HepG2 (cell line): Measurements from ENCODE around the gene KCNK7. TPM values are rescaled to one million over a fixed set of nuclear protein-coding genes. Genes with fewer than 3 reads are reported as not detected.

ENCODE experiments used
- FOXK2 ChIP-seq: fragments of 450-650 bp; IDR thresholded peaks from 2 replicates; pipeline ENCODE4 v1.6.1; 2016
- HDAC2 ChIP-seq: sonication (generic); formaldehyde crosslinking; IDR thresholded peaks from 2 replicates; pipeline ENCODE4 v1.4.0; 2020; ENCODE audit warnings: missing genetic modification reagents
- HNF4A ChIP-seq: sonication (generic); formaldehyde crosslinking; IDR thresholded peaks from 2 replicates; pipeline ENCODE4 v1.4.0; 2020; ENCODE audit warnings: missing genetic modification reagents
- MAFF ChIP-seq: IDR thresholded peaks from 2 replicates; pipeline ENCODE4 v1.6.1; 2011; ENCODE audit warnings: low read depth, low read length, improper control_type of control experiment
- MTA1 ChIP-seq: sonication (generic); formaldehyde crosslinking; IDR thresholded peaks from 2 replicates; pipeline ENCODE4 v1.4.0; 2020; ENCODE audit warnings: missing genetic modification reagents, mild to moderate bottlenecking, borderline replicate concordance
- NFE2L2 ChIP-seq: fragments of 150-350 bp; IDR thresholded peaks from 2 replicates; pipeline ENCODE4 v1.6.1; 2014; ENCODE audit warnings: low read length
- TBP ChIP-seq: sonication (generic); formaldehyde crosslinking; IDR thresholded peaks from 2 replicates; pipeline ENCODE4 v1.5.0; 2020; ENCODE audit warnings: missing genetic modification reagents
- ZBTB38 ChIP-seq: sonication (generic); formaldehyde crosslinking; IDR thresholded peaks from 2 replicates; pipeline ENCODE4 v1.5.1; 2020; ENCODE audit warnings: mild to moderate bottlenecking, missing genetic modification reagents
- ZKSCAN8 ChIP-seq: IDR thresholded peaks from 2 replicates; pipeline ENCODE4 v1.6.1; 2016; ENCODE audit warnings: borderline replicate concordance, missing genetic modification reagents, missing compliant biosample characterization
- ZNF432 ChIP-seq: sonication (generic); formaldehyde crosslinking; IDR thresholded peaks from 2 replicates; pipeline ENCODE4 v1.5.0; 2020; ENCODE audit warnings: missing genetic modification reagents, mild to moderate bottlenecking, borderline replicate concordance
- ZNF556 ChIP-seq: sonication (generic); formaldehyde crosslinking; IDR thresholded peaks from 2 replicates; pipeline ENCODE4 v1.4.0; 2020; ENCODE audit warnings: mild to moderate bottlenecking, missing genetic modification reagents, borderline replicate concordance
- ZNF614 ChIP-seq: IDR thresholded peaks from 2 replicates; pipeline ENCODE4 v1.6.1; 2018; ENCODE audit warnings: missing biosample characterization, missing genetic modification reagents, inconsistent platforms, borderline replicate concordance
- ZNF775 ChIP-seq: sonication (generic); formaldehyde crosslinking; IDR thresholded peaks from 2 replicates; pipeline ENCODE4 v1.4.0; 2020; ENCODE audit warnings: missing genetic modification reagents, mild to moderate bottlenecking, moderate library complexity, borderline replicate concordance
- ZNF839 ChIP-seq: sonication (generic); formaldehyde crosslinking; IDR thresholded peaks from 2 replicates; pipeline ENCODE4 v1.4.0; 2020; ENCODE audit warnings: missing genetic modification reagents, mild to moderate bottlenecking, borderline replicate concordance
- polyA plus RNA-seq, 8 experiments: library from polyadenylated mRNA; depleted of rRNA in 3 of 8; stranded (reverse) in 7 of 8; unstranded in 1 of 8; fragments of >200 nt; fragmentation: Illumina TruSeq in 4 of 8; extraction: Trizol in 4 of 8; gene quantifications; 2 replicates each; pipeline versions ENCODE4 v1.2.1 to v1.2.3, GENCODE V29; 2011 to 2016; ENCODE audit warnings: low read depth in 4 of 8, missing spikeins in 1 of 8, mixed read lengths in 1 of 8; ENCODE audit not compliant: insufficient read depth in 1 of 8
- total RNA-seq, 5 experiments: library from RNA; depleted of rRNA; stranded (reverse); fragments of >200 nt; fragmentation: Illumina TruSeq; extraction: Trizol; gene quantifications; 2 replicates each; pipeline ENCODE4 v1.2.3, GENCODE V29; 2016; ENCODE audit warnings: low read depth in 1 of 5
- TF ChIP-seq, protein P1 (sequence below): sonication (generic); formaldehyde crosslinking; IDR thresholded peaks from 2 replicates; pipeline ENCODE4 v1.8.1; 2023; ENCODE audit warnings: mild to moderate bottlenecking, missing genetic modification reagents
- TF ChIP-seq, protein P2 (sequence below), 2 experiments: sonication (generic) in 1 of 2; formaldehyde crosslinking in 1 of 2; IDR thresholded peaks; 2 replicates each; pipeline versions ENCODE4 v1.4.0 to v1.6.1; 2016 to 2020; ENCODE audit warnings: borderline replicate concordance in 1 of 2, low read depth in 1 of 2, mild to moderate bottlenecking in 1 of 2, missing genetic modification reagents in 1 of 2
- TF ChIP-seq, protein P3 (sequence below): sonication (generic); formaldehyde crosslinking; IDR thresholded peaks from 2 replicates; pipeline ENCODE4 v1.4.0; 2020; ENCODE audit warnings: mild to moderate bottlenecking, missing genetic modification reagents
- TF ChIP-seq, protein P4 (sequence below): IDR thresholded peaks from 2 replicates; pipeline ENCODE4 v1.6.1; 2016

KCNK7 gene
- total and polyA plus RNA-seq, 2 of the 13 experiments (the other 11 are each of a cell fraction or from before 2014, with no cell fraction given): 0.11 TPM; not detected in 1

DNA sequence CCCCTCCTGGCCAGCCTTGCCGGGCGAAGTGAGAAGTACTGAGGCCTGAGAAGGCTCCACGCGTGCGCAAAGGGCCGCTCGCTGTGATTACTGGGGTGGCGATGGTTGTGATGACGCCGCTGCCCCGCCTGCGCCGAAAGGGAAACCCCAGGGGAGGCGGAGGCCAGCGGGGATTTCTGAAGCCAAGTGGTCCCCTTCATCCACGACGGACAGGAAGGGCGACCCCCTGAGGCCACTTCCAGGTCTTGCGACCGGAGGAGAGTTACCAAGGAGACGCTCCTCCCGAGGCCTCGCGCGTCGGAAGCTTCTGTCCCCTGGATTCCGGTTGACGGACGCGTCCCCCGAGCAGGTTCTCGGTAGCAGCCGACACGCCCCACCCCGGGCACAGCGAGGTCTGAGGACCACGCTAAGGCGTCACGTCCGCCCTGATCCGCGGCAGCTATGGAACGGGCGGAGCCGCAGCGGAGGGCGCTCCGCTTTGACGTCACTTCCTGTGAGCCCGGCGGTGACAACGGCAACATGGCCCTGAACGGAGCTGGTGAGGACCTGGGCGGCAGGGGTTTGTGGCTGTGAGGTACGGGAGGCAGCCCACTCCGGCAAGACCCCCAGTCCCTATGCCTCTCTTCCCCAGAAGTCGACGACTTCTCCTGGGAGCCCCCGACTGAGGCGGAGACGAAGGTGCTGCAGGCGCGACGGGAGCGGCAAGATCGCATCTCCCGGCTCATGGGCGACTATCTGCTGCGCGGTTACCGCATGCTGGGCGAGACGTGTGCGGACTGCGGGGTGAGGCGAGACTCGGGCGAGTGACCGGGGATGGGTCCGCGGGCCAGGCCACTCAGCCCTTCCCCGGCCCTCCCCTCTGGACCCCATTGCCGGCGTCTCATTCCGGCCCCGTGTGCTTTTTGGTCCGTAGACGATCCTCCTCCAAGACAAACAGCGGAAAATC, 25.4 kb downstream of the KCNK7 start, which contains the start of gene ZNRD2 (continued):
- TF ChIP-seq, protein P1, sequence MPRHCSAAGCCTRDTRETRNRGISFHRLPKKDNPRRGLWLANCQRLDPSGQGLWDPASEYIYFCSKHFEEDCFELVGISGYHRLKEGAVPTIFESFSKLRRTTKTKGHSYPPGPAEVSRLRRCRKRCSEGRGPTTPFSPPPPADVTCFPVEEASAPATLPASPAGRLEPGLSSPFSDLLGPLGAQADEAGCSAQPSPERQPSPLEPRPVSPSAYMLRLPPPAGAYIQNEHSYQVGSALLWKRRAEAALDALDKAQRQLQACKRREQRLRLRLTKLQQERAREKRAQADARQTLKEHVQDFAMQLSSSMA: peak; percentile 87; the same call in 1 of the 2 replicates
- TF ChIP-seq, protein P2, sequence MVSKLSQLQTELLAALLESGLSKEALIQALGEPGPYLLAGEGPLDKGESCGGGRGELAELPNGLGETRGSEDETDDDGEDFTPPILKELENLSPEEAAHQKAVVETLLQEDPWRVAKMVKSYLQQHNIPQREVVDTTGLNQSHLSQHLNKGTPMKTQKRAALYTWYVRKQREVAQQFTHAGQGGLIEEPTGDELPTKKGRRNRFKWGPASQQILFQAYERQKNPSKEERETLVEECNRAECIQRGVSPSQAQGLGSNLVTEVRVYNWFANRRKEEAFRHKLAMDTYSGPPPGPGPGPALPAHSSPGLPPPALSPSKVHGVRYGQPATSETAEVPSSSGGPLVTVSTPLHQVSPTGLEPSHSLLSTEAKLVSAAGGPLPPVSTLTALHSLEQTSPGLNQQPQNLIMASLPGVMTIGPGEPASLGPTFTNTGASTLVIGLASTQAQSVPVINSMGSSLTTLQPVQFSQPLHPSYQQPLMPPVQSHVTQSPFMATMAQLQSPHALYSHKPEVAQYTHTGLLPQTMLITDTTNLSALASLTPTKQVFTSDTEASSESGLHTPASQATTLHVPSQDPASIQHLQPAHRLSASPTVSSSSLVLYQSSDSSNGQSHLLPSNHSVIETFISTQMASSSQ (IDR thresholded peaks at IDR 0.05; ENCODE audit: low read depth): no peak
- TF ChIP-seq, protein P2 (CRISPR knock-in tag; IDR thresholded peaks at IDR 0.05; ENCODE audit: borderline replicate concordance): peak; percentile 83; the same call in 1 of the 2 replicates
- TF ChIP-seq, protein P3, sequence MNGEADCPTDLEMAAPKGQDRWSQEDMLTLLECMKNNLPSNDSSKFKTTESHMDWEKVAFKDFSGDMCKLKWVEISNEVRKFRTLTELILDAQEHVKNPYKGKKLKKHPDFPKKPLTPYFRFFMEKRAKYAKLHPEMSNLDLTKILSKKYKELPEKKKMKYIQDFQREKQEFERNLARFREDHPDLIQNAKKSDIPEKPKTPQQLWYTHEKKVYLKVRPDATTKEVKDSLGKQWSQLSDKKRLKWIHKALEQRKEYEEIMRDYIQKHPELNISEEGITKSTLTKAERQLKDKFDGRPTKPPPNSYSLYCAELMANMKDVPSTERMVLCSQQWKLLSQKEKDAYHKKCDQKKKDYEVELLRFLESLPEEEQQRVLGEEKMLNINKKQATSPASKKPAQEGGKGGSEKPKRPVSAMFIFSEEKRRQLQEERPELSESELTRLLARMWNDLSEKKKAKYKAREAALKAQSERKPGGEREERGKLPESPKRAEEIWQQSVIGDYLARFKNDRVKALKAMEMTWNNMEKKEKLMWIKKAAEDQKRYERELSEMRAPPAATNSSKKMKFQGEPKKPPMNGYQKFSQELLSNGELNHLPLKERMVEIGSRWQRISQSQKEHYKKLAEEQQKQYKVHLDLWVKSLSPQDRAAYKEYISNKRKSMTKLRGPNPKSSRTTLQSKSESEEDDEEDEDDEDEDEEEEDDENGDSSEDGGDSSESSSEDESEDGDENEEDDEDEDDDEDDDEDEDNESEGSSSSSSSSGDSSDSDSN (CRISPR knock-in tag): peak; percentile 95
- TF ChIP-seq ZNF775 (no peak), FOXK2 (peak; percentile 95), ZNF556 (CRISPR knock-in tag) (peak; percentile 76; the same call in 1 of the 2 replicates), ZKSCAN8 (CRISPR knock-in tag) (peak; percentile 68; the same call in 1 of the 2 replicates), HNF4A (CRISPR knock-in tag) (no peak; the same call in none of the 2 replicates), MAFF (no peak), ZNF432 (no peak), HDAC2 (CRISPR knock-in tag) (peak; percentile 99), MTA1 (peak; percentile 89; the same call in 1 of the 2 replicates), TBP (no peak), ZBTB38 (CRISPR knock-in tag) (peak; percentile 73), NFE2L2 (no peak), ZNF614 (CRISPR knock-in tag) (peak; percentile 68), ZNF839 (CRISPR knock-in tag) (peak; percentile 79; the same call in 1 of the 2 replicates)
- TF ChIP-seq, protein P4, sequence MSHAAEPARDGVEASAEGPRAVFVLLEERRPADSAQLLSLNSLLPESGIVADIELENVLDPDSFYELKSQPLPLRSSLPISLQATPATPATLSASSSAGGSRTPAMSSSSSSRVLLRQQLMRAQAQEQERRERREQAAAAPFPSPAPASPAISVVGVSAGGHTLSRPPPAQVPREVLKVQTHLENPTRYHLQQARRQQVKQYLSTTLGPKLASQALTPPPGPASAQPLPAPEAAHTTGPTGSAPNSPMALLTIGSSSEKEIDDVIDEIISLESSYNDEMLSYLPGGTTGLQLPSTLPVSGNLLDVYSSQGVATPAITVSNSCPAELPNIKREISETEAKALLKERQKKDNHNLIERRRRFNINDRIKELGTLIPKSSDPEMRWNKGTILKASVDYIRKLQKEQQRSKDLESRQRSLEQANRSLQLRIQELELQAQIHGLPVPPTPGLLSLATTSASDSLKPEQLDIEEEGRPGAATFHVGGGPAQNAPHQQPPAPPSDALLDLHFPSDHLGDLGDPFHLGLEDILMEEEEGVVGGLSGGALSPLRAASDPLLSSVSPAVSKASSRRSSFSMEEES (CRISPR knock-in tag): peak; percentile 50
